Vagina (tissue), 2 donors: Measurements from ENCODE around the gene MAMLD1. TPM values are rescaled to one million over a fixed set of nuclear protein-coding genes. Genes with fewer than 3 reads are reported as not detected.

Experiments
- DNase-seq, 2 donors: peaks; one replicate each; pipeline ENCODE4 v3.0.0-alpha.2; 2017; ENCODE audit errors: extremely low spot score in 2 of 2
- H3K27ac ChIP-seq: fragments of 200-600 bp; sonication (generic); one replicate; pipeline ENCODE4 v1.5.1; 2019
- H3K27me3 ChIP-seq: fragments of 200-600 bp; sonication (generic); one replicate; pipeline ENCODE4 v1.5.1; 2019
- H3K36me3 ChIP-seq, 2 donors: fragments of 200-600 bp; sonication (generic); one replicate each; pipeline ENCODE4 v1.5.1; 2017 to 2019
- H3K4me1 ChIP-seq: fragments of 200-600 bp; sonication (generic); one replicate; pipeline ENCODE4 v1.5.1; 2019
- H3K4me3 ChIP-seq, 2 donors: fragments of 200-600 bp; sonication (generic); 1 replicate in 1 of 2; 2 replicates in 1 of 2; pipeline ENCODE4 v1.5.1; 2016 to 2019
- H3K9me3 ChIP-seq: fragments of 200-600 bp; sonication (generic); one replicate; pipeline ENCODE4 v1.5.1; 2019
- CTCF ChIP-seq, 3 experiments: fragments of 450-650 bp in 2 of 3; fragments of 200-600 bp in 1 of 3; sonication (generic) in 1 of 3; IDR thresholded peaks; one replicate each; pipeline ENCODE4 v1.5.1; 2017 to 2019; ENCODE audit warnings: antibody characterized with exemption in 3 of 3, mild to moderate bottlenecking in 2 of 3, moderate library complexity in 2 of 3
- POLR2A ChIP-seq, 2 donors: fragments of 450-650 bp; IDR thresholded peaks; one replicate each; pipeline ENCODE4 v1.6.1; 2017; ENCODE audit warnings: antibody characterized with exemption in 2 of 2, mild to moderate bottlenecking in 2 of 2, moderate library complexity in 2 of 2
- POLR2AphosphoS5 ChIP-seq, 2 donors: sonication (generic); formaldehyde crosslinking; IDR thresholded peaks; one replicate each; pipeline ENCODE4 v1.9.0; 2017; ENCODE audit warnings: antibody characterized with exemption in 2 of 2, mild to moderate bottlenecking in 2 of 2, low read depth in 1 of 2; ENCODE audit not compliant: insufficient read depth in 1 of 2
- intact Hi-C: fragments of 100-400 bp; cut with DNase I; formaldehyde crosslinking; loops from one replicate; pipeline ENCODE4 v1.15.1; 2023
- total RNA-seq: library from RNA; depleted of rRNA; stranded (reverse); fragments of >200 nt; gene quantifications from one replicate; pipeline ENCODE4 v1.2.3, GENCODE V29; 2016

The MAMLD1 gene
- total RNA-seq, 1 donor from 2014 or later = 3.2 TPM

GRCh38 chrX:150476164-150476699 lies 113.1 kb downstream of the MAMLD1 start:
- Histone ChIP-seq H3K4me1 (no peaks in the 10 kb centered on the region), H3K36me3 (no peaks in the 10 kb centered on the region), H3K4me3 (no peak overlapping the region), H3K27me3 (no peaks in the 10 kb centered on the region), H3K9me3 (no peaks in the 10 kb centered on the region), H3K27ac (peak overlapping the region; percentile 25)
- no peak for TF ChIP-seq POLR2A (IDR thresholded peaks at IDR 0.05)
- TF ChIP-seq POLR2AphosphoS5 (IDR thresholded peaks at IDR 0.05; ENCODE audit: insufficient read depth in 1 of 2, low read depth in 1 of 2) = no peak
- no peak for TF ChIP-seq CTCF (IDR thresholded peaks at IDR 0.05)
- DNase-seq = no peak
- intact Hi-C loops = no loop called here

GRCh38 chrX:150477371-150477770 lies 114.3 kb downstream of the MAMLD1 start:
- intact Hi-C loops = no loop called here
- H3K27ac ChIP-seq = no peak overlapping the region

GRCh38 chrX:150478496-150479492 lies 115.7 kb downstream of the MAMLD1 start:
- H3K27ac ChIP-seq = no peak overlapping the region

More at GRCh38 chrX:150477371-150477770, 114.3 kb downstream of the MAMLD1 start:
- Histone ChIP-seq H3K36me3 (no peaks in the 10 kb centered on the region), H3K9me3 (no peaks in the 10 kb centered on the region), H3K27me3 (no peaks in the 10 kb centered on the region), H3K4me1 (no peaks in the 10 kb centered on the region), H3K4me3 (no peak overlapping the region)
- DNase-seq = no peak
- TF ChIP-seq POLR2AphosphoS5 (IDR thresholded peaks at IDR 0.05; ENCODE audit: insufficient read depth in 1 of 2, low read depth in 1 of 2) (no peak), POLR2A (IDR thresholded peaks at IDR 0.05) (no peak), CTCF (IDR thresholded peaks at IDR 0.05) (no peak)

GRCh38 chrX:150482537-150483206 lies 119.6 kb downstream of the MAMLD1 start:
- no peaks in the 10 kb centered on the region for H3K9me3 ChIP-seq
- TF ChIP-seq POLR2A (IDR thresholded peaks at IDR 0.05) (no peak), POLR2AphosphoS5 (IDR thresholded peaks at IDR 0.05; ENCODE audit: insufficient read depth in 1 of 2, low read depth in 1 of 2) (no peak), CTCF (IDR thresholded peaks at IDR 0.05) (no peak)
- peaks cover 7% of the 10 kb centered on the region for H3K4me1 ChIP-seq
- intact Hi-C loops = no loop called here
- no peak overlapping the region for H3K4me3 ChIP-seq
- H3K36me3 ChIP-seq = no peaks in the 10 kb centered on the region
- DNase-seq = no peak
- H3K27ac ChIP-seq = no peak overlapping the region
- H3K27me3 ChIP-seq = no peaks in the 10 kb centered on the region

More at GRCh38 chrX:150478496-150479492, 115.7 kb downstream of the MAMLD1 start:
- TF ChIP-seq CTCF (IDR thresholded peaks at IDR 0.05) (no peak), POLR2A (IDR thresholded peaks at IDR 0.05) (no peak), POLR2AphosphoS5 (IDR thresholded peaks at IDR 0.05; ENCODE audit: insufficient read depth in 1 of 2, low read depth in 1 of 2) (no peak)
- no peak overlapping the region for H3K4me3 ChIP-seq
- H3K9me3 ChIP-seq = no peaks in the 10 kb centered on the region
- no peaks in the 10 kb centered on the region for H3K36me3 ChIP-seq
- intact Hi-C loops = no loop called here
- H3K4me1 ChIP-seq = peaks cover 7% of the 10 kb centered on the region
- no peaks in the 10 kb centered on the region for H3K27me3 ChIP-seq
- DNase-seq = no peak
